ENCODE data around the gene PRR14.
A peak's percentile ranks its signal among the peaks of the same experiment; 100 is the strongest.
"Not testable (repeated sequence)": the region's sequence is repeated elsewhere in the genome, so short reads cannot be mapped to it uniquely, and the experiment has no call there.

Gene PRR14

DNA sequence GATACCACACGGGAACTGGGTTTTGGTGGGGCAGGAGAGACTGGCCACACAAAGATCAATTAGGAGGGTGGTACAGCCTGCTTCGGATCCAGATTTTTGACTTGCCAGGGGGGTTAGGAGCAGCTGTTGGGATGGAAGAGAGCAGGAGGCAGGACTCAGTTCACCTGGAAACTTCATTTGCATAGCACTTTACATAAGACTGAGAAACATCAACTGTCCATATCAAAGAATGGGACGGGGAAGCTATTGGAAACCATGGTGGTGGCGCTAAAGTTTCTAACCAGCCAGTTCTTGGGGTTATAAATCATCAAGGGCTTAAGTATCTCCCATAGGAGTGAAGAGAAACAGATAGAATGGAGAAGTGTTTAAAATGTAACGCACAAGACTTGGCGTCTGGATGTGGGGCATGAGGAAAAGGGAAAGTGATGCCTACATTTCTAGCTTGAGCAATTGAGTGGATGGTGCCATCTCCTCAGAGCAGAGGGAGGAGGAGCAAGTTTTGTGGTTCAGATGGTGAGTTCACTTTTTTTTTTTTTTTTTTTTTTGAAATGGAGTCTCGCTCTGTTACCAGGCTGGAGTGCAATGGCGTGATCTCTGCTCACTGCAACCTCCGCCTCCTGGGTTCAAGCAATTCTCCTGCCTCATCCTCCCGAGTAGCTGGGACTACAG lies 41.8 kb downstream of the PRR14 start:
- peak; percentile 68 to 82 (median 78) for DNase-seq

DNA sequence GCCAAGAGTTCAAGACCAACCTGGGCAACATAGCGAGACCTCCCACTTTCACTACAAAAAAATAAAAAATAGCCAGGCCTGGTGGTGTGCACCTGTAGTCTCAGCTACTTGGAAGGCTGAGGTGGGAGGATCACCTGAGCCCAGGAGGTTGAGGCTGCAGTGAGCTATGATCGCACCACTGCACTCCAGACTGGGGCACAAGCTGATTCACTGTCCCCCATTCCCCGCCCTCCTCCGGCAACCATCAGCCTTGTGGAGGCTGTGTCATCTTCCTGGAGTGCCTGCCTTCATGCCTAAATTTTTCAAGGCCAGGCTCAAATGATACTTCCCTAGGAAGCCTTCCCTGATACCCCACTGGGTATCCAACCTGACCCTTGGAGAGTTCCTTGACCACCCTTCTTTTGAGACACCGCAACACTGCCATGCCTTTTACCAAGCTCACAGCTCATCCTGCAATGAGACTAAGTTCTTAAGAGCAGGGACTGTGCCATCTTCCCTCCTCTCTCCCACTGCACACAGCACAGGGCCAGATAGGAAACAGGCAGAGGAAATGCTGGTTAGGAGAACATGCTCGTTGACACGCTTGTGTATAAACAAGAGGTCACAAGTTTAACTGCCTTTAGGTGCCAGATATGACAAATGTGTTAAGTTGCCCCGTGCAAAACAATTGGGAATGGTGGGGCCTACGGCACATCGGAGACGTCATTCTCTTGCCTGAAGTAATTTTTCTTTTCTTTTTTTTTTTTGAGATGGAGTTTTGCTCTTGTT lies 44.4 kb downstream of the PRR14 start:
- peak; percentile 32 to 35 (median 35) for DNase-seq

- DNase-seq = not testable (repeated sequence)
Observed at GRCh38 chr16:30696646-30697045, 45.9 kb downstream of the PRR14 start.

DNA sequence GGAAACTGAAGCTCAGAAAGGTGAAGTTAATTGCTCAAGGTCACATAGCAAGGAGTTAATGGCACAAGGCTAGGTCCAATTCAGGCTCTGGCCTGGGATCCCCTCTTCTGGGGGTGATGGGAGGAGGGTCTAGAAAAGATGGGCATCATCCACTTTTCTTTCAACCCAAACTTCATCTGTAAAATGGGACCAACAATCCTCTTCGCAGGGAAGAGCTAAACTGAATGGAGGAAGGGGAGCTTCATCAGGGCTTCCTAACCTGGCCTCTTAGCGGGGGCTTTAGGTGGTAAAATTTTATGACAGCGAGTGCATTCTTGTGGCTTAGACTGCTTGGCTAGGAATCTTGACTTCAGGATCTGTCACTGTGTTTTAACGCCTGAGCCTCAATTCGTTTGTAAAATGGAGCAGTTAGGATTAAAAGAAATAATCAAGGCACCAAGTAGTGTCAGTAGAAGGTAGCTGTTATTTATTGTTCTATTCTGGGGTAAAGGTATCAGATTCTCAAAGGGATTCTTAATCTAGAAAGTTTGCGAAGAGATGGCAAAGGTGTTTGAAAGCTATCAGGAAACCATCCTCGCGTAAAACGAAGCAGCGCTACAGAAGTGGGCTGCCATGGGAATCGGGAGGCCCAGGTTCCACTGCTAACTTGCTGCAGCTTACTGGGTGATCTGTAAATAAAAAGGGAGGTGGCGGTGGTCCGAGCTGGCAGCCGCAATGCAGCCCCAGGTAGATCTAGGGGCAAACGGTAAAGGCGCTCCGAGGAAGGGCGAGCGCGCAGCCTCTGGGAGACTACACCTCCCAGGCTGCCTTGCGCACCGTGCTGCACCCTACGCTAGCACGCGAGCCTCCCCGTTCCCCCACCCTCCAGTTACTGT lies 46.7 kb downstream of the PRR14 start:
- DNase-seq = no peak

- peak; percentile 98 for DNase-seq
Observed at GRCh38 chr16:30698139-30698815, 47.5 kb downstream of the PRR14 start.

GRCh38 chr16:30698816-30699614 lies 48.3 kb downstream of the PRR14 start, which contains the start of gene SRCAP:
Gene SRCAP (plus strand): TSS chr16:30699171. CDS start chr16:30700825, 1,654 bp downstream.
- DNase-seq = peak; percentile 81 to 96 (median 93)

- no peak for DNase-seq
Observed at GRCh38 chr16:30699615-30700099, 48.9 kb downstream of the PRR14 start.

DNA sequence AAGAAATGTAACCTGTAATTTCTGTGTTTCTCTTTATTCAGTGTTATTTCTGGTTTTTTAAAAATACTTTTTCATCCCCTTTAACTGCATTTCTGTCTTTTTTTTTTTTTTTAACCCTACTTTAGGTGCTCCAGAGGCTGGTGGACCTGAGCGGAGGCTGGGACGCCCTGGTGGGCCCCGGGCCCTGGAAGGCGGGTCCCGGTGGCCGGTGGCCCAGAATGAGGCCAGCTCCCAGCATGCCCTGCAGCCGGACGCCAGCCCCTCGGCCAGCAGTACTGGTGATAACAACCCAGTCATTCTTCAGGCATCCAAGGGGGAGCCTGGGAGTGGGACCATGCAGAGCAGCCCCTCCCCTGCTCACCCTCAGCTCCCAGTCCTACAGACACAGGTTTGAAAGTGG lies 49.7 kb downstream of the PRR14 start:
- DNase-seq = no peak

GRCh38 chr16:30700971-30701370 lies 50.2 kb downstream of the PRR14 start:
- DNase-seq = no peak

DNA sequence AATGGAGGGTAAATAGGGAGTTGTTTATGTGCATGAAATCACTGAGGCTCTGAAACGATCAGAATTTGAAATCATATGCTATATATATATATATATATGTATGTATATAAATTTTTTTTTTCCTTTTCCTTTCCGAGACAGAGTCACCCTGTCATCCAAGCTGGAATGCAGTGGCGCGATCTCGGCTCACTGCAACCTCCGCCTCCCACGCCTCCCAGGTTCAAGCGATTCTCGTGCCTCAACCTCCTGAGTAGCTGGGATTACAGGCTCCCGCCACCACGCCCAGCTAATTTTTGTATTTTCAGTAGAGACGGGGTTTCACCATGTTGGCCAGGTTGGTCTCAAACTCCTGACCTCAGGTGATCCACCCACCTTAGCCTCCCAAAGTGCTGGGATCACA lies 52.3 kb downstream of the PRR14 start:
- DNase-seq = not testable (repeated sequence)

GRCh38 chr16:30703971-30704370 lies 53.2 kb downstream of the PRR14 start:
- no peak for DNase-seq
